Measurements from ENCODE around the gene RNASE11. TPM values are rescaled to one million over a fixed set of nuclear protein-coding genes. Genes with fewer than 3 reads are reported as not detected.
"Not testable (repeated sequence)": the region's sequence is repeated elsewhere in the genome, so short reads cannot be mapped to it uniquely, and the experiment has no call there.

Gene RNASE11
- total RNA-seq, 1 experiment from 2014 or later = not detected

DNA sequence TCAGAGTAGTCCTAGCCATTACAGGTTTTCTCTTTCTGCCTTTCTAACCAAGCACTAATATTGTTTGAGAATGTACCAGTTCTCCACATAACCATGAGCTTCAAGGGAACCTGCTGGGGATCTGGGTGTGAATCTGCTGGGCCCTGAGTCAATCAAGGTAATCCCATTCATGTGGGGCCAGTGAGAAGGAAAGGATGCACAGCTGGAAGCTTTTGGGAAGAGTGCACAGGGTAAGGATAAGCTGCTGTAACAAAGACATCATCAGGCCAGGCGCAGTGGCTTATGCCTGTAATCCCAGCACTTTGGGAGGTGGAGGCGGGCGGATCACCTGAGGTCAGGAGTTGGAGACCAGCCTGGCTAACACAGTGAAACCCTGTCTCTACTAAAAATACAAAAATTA is 7.9 kb upstream of the RNASE11 start:
- in situ Hi-C loops (cut with HindIII; ENCODE audit: low sequenced_read_pairs); DNase-seq (ENCODE audit: low spot score): not testable (repeated sequence)

DNA sequence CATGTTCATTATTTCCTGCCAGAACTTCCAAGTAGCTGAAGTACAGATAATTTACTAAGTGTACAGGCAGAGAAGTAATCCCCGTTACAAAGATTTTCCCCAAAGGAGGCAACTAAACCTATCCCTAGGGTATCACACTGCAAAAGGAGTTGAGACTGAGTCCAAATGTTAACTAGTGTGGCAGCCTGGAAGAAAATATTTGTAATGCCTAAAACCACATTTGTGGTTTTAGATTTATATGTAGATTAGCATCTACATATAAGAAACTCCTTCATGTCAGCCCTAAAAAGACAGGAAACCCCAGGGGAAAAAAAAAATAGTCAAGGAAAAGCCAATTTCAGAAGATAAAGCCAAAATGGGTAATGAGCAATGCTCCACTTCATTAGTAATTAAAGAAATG is 4.8 kb upstream of the RNASE11 start:
- in situ Hi-C loops (cut with HindIII; ENCODE audit: low sequenced_read_pairs) = no loop called here
- DNase-seq (ENCODE audit: low spot score) = no peak

DNA sequence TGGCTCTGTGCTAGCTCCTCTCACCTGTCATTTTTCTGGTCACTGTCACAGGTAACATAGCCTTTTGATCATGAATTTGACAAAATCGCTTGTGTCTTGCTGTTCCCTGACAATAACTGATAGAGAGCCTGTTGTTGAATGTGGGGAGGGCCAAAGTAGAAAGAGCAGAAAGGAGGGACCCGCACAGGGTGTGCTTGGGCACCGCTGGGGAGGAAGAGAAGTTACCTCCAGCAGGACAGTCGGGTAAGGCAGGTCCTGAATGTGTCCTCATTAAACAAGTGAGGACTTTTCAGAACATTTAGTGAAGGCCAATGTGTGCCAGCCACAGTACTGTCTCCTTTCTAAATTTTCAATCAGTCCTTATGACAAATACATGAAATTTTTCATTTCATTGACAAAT is 3.4 kb upstream of the RNASE11 start, which contains the start of gene RNASE12:
Gene RNASE12, minus strand, starts transcription at position 142 of the 400 bp plus-strand sequence. CDS start 653 bp downstream, outside the sequence.
- in situ Hi-C loops (cut with HindIII; ENCODE audit: low sequenced_read_pairs) = no loop called here
- DNase-seq (ENCODE audit: low spot score) = no peak

DNA sequence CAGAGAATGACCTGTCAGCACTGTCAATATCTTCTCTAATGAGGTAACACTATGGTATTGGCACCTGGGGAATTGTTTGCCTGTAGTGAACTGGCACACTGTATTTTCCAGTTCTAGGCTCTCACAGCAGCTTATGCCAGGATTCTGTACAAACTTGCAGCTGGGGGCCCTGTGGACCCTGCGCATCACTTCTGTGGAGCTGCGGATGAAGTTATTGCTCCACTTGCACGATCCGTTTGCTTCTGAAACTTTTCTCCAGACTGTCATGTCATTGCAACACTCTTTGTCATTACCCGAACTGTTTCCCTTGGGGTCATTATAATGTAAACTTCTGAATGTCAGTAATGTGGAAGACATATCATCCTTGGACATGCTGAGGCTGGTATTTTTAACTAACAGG is 3.9 kb downstream of the RNASE11 start:
- in situ Hi-C loops (cut with HindIII; ENCODE audit: low sequenced_read_pairs) = no loop called here
- DNase-seq (ENCODE audit: low spot score) = no peak

DNA sequence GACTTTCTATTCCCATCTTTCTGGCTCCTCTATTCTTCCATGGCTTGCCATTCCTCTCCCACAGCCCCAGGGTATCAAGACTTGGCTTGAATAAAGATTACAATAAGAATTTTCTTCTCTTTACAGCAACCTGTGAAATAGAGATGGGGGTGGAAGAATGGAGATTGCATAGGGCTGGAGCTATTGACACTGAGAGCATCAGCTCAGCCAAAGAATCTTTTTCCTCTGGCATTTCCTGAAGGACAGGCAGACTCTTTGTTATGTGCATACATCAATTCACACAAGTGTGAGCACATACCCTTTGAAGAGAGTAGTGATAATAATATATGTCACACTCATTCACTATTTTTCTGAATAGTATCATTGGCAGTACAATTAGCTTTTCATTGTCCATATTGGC is 4.7 kb downstream of the RNASE11 start:
- no peak for DNase-seq (ENCODE audit: low spot score)
- in situ Hi-C loops (cut with HindIII; ENCODE audit: low sequenced_read_pairs) = no loop called here

DNA sequence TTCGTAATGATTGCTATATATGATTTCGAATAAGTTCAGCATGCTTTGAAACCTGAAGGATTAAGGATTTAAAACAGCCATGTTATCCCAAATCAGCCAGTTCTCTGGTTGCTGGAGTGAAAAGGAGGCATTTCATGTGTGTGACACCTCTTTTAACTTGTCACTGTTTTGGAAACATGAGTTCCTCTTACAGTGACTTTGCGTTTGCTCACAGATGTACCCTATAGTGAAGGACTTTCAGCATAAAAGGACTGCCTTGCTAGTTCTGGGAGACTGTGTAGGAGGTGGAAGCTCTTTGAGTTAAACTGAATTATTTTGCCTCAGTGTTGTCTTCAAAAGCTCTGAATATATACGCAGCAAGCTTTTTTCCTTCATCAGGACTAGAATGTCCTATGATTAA is 7.6 kb downstream of the RNASE11 start:
- no peak for DNase-seq (ENCODE audit: low spot score)
- in situ Hi-C loops (cut with HindIII; ENCODE audit: low sequenced_read_pairs) = no loop called here

DNA sequence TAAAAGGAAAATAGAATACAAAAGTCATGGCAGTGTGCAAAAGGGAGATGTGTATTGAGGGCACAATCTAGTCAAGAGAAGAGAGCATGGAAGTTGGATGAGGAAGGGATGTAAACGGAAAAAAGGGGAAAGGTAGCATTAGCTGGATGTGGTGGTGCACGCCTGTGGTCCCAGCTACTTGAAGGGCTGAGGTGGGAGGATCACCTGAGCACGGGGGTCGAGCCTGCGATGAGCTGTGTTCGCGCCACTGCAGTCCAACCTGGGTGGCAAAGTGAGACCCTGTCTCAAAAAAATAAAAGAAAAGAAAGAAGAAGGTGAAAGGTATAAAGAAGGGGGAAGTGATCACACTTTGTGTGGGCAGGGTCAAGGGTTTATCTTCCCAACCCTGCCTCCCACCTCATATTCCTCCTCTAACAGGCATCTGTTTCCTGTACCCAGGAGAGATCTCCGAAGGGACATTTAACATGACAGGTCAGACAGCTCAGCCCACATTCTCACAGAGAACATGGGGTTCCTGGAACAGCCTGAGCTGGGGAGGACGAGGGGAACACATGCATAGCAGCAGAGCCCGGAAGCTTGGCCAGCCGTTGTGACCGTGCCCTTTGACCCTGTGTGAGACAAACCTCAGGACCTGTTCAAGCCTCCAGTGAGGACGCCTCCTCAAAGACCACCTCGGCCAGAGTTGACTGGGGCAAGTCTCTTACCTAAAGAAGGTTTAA is 8.9 kb downstream of the RNASE11 start:
- in situ Hi-C loops (cut with HindIII; ENCODE audit: low sequenced_read_pairs) = no loop called here
- DNase-seq (ENCODE audit: low spot score) = no peak

DNA sequence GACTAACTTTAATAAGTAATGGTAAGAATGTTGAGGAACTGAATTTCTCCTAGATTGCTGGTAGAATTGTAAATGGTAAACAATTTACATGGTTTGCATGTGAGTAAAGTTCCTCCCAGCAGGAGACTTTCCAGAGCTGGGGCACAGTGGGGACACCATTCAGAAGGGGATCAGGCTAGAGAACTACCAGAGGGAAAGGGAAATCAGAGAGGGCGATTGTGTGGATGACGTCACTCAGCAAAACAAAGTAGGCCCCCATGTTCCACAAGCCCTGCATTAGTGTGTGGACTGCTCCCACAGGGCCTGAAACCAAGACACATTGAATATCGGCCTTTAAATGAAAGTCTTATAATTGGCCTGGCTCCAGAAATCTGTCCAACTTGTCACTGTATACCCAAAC is 9.5 kb downstream of the RNASE11 start:
- no peak for DNase-seq (ENCODE audit: low spot score)
- in situ Hi-C loops (cut with HindIII; ENCODE audit: low sequenced_read_pairs) = no loop called here

DNA sequence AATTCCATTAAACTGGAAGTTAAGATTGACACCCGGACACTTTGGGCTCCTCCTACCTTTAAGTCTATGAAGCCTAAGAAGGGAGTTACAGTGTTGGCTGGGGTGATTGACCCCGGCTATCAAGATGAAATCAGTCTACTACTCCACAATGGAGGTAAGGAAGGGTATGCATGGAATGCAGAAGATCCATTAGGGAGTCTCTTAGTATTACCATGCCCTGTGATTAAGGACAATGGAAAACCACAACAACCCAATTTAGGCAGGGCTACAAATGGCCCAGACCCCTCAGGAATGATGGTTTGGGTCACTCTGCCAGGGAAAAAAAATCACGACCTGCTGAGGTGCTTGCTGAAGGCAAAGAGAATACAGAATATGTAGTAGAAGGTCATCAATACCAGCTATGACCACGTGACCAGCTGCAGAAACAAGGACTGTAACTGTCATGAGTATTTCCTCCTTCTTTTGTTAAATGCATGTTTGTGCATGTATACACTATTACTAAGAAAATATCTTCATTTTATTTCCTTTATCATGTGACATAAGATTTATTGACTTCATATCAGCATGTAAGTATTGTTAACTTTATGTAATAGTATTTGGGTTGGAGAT is 15.3 kb downstream of the RNASE11 start:
- in situ Hi-C loops (cut with HindIII; ENCODE audit: low sequenced_read_pairs); DNase-seq (ENCODE audit: low spot score): not testable (repeated sequence)

DNA sequence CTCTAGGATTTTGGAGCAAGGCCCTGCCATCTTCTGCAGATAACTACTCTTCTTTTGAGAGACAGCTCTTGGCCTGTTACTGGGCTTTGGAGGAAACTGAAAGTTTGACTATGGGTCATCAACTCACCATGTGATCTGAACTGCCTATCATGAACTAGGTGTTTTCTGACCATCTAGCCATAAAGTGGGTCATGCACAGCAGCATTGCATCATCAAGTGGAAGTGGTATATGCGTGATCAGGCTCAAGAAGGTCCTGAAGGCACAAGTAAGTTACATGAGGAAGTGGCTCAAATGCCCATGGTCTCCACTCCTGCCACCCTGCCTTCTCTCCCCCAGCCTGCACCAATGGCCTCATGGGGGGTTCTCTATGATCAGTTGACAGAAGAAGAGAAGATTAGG is 17.1 kb downstream of the RNASE11 start:
- DNase-seq (ENCODE audit: low spot score); in situ Hi-C loops (cut with HindIII; ENCODE audit: low sequenced_read_pairs): not testable (repeated sequence)

DNA sequence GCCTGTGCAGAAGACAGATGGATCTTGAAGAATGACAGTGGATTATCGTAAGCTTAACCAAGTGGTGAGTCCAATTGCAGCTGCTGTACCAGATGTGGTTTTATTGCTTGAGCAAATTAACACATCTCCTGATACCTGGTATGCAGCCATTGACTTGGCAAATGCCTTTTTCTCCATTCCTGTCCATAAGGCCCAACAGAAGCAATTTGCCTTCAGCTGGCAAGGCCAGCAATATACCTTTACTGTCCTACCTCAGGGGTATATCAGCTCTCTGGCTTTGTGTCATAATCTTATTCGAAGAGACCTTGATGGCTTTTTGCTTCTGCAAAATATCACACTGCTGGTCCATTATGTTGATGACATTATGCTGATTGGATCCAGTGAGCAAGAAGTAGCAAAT is 17.9 kb downstream of the RNASE11 start:
- in situ Hi-C loops (cut with HindIII; ENCODE audit: low sequenced_read_pairs); DNase-seq (ENCODE audit: low spot score): not testable (repeated sequence)

DNA sequence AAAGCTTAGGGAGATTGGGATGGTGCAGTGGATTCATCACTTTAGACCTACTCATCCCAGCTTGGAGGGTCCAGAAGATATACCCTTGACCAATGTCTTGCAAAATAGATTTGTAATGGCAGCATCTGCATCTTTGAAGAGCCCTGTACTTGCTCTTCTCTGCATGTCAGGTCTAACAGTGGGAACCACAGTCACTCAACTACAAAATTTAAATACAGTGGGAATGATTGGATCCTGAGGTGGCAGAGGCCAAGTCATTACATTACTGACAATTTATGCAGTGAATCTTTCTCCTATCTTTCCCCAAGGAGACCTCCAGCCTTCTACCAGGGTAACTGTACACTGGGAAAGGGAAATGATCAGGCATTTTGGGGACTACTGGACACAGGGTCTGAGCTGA is 18.7 kb downstream of the RNASE11 start:
- no peak for DNase-seq (ENCODE audit: low spot score)
- in situ Hi-C loops (cut with HindIII; ENCODE audit: low sequenced_read_pairs) = no loop called here

DNA sequence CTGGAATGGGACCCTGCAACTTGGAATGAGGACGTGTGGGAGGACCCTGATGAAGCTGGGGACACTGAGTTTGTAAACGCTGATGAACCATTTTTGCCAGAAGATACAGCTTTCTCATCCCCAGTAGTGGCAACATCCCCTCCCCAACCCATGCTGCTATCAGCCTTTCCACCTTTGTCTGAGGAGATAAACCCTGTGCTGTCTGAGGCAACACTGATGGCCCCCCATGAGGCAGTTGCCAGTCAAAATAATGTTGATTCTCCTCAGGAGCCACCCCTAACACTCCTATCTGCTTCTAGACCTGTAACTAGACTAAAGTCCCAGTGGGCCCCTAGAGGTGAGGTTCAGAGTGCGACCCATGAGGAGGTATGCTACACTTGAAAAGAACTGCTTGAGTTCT is 19.4 kb downstream of the RNASE11 start:
- in situ Hi-C loops (cut with HindIII; ENCODE audit: low sequenced_read_pairs) = no loop called here
- DNase-seq (ENCODE audit: low spot score) = no peak

DNA sequence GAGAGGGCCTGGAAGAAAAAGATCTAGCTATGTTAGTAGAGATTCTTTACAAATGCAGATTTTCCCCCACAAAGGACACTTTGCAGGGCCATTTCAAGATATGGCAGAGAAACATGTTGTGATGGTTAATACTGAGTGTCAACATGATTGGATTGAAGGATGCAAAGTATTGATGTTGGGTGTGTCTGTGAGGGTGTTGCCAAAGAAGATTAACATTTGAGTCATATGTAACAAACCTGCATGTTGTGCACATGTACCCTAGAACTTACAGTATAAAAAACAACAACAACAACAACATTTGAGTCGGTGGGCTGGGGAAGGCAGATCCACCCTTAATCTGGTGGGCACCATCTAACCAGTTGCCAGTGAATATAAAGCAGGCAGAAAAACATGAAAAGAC is 20.6 kb downstream of the RNASE11 start:
- DNase-seq (ENCODE audit: low spot score); in situ Hi-C loops (cut with HindIII; ENCODE audit: low sequenced_read_pairs): not testable (repeated sequence)

DNA sequence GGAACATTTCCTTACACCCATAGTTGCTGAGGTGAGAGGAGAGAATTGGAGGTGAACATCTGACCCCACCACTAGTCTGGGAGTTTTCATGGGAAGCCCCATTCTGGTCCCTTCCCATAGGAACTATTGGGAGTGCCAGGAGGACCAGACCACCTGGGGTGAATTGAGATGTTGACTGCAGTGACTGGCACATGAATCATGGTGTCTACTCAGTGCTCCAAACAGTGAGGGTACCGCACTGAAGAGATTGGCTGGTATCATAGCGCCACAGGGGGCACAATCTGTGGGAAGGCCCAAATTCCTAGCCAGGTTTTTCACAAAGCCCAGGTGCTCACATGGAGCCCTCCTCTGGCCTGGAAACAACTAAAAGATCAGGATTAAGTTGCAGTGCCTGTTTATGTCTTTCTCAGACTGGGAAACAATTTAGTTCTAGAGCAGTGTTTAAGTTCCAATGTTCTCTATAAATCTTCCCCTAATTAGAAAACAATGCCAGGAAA is 23.3 kb downstream of the RNASE11 start:
- DNase-seq (ENCODE audit: low spot score) = no peak
- in situ Hi-C loops (cut with HindIII; ENCODE audit: low sequenced_read_pairs) = no loop called here

DNA sequence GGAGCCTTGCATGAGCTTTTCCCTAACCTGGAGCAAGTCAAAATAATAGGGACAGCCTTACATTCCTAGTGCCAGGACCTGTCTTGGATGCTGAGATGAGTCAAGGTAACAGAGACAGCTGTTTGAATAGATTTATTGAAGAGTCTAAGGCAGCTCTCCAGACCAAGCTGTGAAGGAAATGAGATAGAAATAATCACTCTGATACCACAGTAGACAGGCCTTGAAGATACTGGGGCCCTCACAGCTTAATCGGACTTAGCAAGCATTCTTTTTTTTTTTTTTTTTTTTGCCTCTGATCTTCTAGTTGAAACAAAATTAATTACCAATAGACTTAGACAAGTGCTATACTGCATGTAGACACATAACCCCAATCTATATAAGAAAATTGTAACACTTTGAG is 23.8 kb downstream of the RNASE11 start:
- in situ Hi-C loops (cut with HindIII; ENCODE audit: low sequenced_read_pairs) = no loop called here
- DNase-seq (ENCODE audit: low spot score) = no peak

DNA sequence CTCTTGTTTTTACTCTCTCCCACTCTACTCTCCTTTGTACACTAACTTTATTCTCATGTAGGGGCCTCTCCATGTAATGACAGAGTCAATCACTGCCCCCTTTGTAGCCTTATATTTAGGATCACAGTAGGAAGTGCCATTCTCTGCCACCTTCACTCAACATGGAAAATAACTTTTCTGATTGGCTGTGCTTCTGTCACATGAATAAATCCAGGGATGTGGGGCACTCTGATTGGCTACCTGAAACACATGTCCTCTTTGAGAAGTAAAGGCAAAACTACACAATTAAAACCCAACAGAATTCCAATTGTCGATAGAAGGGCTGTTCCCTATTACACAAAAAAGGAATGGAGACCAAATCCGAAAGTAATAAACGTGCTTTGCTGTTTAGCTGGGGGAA is 26.8 kb downstream of the RNASE11 start, which contains the start of gene RNASE9:
Gene RNASE9, minus strand, starts transcription at position 87 of the 400 bp plus-strand sequence.
- no peak for DNase-seq (ENCODE audit: low spot score)
- in situ Hi-C loops (cut with HindIII; ENCODE audit: low sequenced_read_pairs) = no loop called here

DNA sequence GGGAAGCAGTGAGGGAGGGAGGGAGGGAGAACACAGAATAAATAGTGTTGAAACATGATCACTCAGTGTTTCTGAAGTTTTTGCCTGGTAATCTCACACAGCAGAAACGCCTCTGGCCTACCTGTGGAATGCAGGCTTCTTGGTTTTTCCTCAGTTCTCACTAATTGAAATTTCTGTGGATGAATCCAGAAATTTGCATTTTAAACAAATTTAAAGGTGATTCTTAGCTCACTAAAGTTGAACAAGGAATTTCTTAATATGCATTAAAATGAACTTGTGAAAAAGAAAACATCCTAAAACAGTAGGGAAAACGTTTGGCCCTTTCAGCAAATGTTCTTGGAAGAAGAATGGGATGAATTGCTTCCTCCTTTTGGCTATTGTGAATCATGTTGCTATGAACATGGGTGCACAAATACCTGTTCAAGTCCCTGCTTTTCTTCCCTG is 28.3 kb downstream of the RNASE11 start:
- no peak for DNase-seq (ENCODE audit: low spot score)
- in situ Hi-C loops (cut with HindIII; ENCODE audit: low sequenced_read_pairs) = no loop called here

DNA sequence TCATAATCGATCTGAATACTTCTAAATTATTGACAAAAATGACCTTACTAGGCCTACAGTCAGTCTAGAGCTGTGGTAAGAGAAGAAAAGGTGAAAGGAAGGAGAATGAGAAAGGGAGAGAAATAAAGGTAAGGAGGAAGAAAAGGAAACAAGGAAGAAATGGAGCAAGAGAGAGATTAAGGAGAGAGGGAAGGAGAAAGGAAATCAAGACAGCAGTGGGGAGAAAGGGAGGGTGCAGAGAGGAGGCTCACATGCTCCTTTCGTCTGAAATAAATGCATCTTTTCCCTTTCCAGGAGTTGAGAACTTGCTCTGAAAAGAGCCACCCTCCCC is 30.6 kb downstream of the RNASE11 start:
- DNase-seq (ENCODE audit: low spot score) = no peak
- in situ Hi-C loops (cut with HindIII; ENCODE audit: low sequenced_read_pairs) = no loop called here

DNA sequence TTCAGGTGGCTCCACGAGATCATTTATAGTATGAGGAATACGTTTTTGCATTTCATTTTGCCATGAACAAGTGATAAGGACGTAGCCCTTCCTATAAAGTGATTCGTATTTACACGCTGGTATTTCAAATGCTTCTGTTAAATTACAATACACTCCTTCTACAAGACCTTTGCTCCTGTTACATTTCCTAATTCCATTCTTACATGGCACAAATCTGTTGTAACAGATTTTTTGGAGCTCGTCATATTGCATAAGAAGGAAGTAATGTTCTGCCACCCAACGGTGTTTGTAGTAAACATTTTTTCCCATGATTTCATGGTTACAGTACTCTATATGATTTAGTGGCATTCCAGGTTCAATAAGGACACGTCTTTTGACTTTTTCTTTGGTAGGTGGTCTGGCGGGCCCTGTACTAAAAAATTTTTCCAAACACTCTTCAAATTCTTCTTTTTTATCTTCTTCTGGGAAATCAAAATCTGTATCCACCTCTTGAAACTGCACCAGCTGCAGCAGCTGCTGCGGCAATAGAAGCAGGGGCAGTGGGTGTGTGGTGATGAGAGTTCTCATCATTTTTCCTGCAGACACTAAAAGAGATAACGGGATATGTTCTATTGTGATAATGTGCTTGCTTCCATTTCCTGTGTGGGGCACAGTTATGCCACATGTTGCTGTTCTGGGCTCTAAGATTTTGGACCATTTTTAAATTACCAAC is 31.1 kb downstream of the RNASE11 start:
- DNase-seq (ENCODE audit: low spot score) = no peak
- in situ Hi-C loops (cut with HindIII; ENCODE audit: low sequenced_read_pairs) = no loop called here

Measured in G401 (cell line).